ENCODE results near the gene PLBD1.

- TF ChIP-seq, protein P1, sequence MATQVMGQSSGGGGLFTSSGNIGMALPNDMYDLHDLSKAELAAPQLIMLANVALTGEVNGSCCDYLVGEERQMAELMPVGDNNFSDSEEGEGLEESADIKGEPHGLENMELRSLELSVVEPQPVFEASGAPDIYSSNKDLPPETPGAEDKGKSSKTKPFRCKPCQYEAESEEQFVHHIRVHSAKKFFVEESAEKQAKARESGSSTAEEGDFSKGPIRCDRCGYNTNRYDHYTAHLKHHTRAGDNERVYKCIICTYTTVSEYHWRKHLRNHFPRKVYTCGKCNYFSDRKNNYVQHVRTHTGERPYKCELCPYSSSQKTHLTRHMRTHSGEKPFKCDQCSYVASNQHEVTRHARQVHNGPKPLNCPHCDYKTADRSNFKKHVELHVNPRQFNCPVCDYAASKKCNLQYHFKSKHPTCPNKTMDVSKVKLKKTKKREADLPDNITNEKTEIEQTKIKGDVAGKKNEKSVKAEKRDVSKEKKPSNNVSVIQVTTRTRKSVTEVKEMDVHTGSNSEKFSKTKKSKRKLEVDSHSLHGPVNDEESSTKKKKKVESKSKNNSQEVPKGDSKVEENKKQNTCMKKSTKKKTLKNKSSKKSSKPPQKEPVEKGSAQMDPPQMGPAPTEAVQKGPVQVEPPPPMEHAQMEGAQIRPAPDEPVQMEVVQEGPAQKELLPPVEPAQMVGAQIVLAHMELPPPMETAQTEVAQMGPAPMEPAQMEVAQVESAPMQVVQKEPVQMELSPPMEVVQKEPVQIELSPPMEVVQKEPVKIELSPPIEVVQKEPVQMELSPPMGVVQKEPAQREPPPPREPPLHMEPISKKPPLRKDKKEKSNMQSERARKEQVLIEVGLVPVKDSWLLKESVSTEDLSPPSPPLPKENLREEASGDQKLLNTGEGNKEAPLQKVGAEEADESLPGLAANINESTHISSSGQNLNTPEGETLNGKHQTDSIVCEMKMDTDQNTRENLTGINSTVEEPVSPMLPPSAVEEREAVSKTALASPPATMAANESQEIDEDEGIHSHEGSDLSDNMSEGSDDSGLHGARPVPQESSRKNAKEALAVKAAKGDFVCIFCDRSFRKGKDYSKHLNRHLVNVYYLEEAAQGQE (IDR thresholded peaks at IDR 0.05; ENCODE audit: insufficient read depth in 1 of 2, low read depth in 2 of 2, low read length in 2 of 2), result no peak
- no peak for TF ChIP-seq POLR2AphosphoS5 (IDR thresholded peaks at IDR 0.05; ENCODE audit: low read depth, low read length)
Measured at GRCh38 chr12:14591719-14592118, 24.0 kb upstream of the PLBD1 start.

All from PFSK-1 (cell line).